HG03378 (cell line): Measurements from ENCODE around the gene GPR162.

Source experiments
- ATAC-seq: cut with Tn5 transposase; IDR thresholded peaks from one replicate; pipeline ENCODE4 v1.9.1; 2021; ENCODE audit warnings: mild to moderate bottlenecking, moderate library complexity; ENCODE audit not compliant: unreplicated experiment

The GPR162 gene

DNA sequence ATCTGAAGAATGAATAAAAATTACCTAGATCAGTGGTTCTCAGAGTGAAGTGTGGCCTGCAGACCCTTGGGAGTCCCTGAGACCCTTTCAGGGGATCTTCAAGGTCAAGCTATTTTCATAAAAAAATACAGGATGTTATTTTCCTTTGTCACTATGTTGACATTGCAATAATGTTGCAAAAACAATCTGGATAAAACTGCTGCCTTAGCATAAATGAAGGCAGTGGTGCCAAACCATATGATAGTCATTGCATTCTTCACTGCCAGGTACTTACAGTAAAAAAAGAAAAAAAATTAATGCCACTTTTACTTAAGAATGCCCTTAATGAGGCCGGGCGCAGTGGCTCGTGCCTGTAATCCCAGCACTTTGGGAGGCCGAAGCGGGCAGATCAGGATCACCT is 34.3 kb upstream of the GPR162 start:
- no peak for ATAC-seq

DNA sequence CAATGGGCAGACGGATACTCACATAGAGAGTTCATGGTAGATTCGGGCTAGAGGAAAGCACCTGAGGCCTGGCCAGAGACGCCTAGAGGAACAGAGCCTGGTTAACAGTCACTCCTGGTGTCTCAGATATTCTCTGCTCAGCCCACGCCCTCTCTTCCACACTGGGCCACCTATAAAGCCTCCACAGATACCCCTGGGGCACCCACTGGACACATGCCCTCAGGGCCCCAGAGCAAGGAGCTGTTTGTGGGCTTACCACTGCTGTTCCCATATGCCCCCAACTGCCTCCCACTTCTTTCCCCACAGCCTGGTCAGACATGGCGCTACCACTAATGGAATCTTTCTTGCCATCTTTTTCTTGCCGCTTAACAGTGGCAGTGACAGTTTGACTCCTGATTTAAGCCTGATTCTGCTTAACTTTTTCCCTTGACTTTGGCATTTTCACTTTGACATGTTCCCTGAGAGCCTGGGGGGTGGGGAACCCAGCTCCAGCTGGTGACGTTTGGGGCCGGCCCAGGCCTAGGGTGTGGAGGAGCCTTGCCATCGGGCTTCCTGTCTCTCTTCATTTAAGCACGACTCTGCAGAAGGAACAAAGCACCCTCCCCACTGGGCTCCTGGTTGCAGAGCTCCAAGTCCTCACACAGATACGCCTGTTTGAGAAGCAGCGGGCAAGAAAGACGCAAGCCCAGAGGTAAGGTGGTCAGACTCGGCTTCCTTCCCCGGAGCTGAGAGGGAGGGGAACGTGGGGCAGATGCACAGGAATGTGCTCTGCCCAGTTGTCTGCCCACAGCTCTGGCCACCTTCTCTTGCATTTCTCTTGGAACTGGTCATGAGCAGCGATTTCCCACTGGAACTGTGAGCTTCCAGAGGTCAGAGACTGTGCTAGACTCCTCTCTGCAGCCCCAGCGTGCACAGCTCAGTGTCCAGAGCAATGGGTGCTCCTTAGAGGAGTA is 32.4 kb upstream of the GPR162 start, which contains the start of gene CD4:
Gene CD4, plus strand, starts transcription at position 557 of the 953 bp plus-strand sequence. CDS start 10,611 bp downstream, outside the sequence.
- no peak for ATAC-seq

DNA sequence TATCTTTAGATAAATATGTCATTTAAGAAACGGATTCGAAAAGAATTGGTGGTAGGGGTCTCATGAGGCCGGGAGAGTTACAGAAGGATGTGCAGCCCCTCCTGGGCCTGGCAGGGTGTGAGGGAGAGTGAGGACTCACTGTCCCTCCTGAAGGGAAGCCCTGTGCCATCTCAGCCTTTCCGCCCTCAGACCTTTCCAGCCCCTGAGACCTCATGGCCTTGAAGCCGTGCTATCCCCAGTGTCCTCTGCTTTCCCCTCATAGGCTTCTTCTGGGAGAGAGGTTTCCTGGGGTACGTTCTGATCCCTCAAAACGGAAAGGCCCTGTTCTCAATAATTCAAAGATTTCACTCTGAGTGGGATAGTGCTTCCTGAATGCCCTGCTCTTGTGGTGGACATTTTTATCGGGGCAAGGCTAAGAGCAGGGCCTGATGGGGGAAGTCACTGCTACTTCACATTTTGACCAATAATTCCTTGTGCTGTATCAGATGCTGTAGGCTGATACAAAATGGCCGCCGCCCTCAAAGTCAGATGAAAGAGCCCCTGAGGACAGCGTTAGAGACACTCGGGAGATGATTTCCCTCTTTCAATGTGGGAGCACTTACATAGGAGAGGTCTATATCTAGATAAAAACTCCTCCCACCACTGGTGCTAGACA is 31.0 kb upstream of the GPR162 start:
- no peak for ATAC-seq

DNA sequence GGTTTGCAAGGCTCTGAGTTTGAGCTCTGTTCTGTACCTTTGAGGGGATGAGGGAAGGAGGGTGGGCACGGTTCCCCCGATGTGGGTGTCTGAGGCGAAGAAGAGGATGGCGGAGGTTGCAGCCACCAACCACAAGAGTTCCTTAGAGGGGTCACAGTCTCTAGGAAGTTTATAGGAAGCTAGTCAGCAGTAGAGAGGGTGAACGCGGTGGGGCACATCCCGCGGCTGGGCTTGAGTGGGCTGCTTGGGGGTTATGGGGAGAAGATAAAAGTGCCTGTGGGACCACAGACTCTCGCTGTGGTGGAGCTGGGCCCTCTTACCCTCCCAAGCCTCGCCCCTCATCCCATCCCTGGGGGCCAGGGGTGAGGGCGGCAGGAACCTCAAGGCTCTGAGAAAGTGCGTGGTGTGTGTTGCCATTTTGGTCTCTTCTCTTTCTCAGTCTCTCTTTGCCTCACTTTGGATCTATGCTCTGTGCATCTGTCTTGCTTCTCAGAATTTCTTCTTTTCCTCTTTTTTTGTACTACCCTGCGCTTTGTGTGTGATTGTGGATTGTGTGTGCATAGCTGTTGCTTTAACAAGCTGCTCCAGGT is 29.6 kb upstream of the GPR162 start:
- ATAC-seq: no peak

DNA sequence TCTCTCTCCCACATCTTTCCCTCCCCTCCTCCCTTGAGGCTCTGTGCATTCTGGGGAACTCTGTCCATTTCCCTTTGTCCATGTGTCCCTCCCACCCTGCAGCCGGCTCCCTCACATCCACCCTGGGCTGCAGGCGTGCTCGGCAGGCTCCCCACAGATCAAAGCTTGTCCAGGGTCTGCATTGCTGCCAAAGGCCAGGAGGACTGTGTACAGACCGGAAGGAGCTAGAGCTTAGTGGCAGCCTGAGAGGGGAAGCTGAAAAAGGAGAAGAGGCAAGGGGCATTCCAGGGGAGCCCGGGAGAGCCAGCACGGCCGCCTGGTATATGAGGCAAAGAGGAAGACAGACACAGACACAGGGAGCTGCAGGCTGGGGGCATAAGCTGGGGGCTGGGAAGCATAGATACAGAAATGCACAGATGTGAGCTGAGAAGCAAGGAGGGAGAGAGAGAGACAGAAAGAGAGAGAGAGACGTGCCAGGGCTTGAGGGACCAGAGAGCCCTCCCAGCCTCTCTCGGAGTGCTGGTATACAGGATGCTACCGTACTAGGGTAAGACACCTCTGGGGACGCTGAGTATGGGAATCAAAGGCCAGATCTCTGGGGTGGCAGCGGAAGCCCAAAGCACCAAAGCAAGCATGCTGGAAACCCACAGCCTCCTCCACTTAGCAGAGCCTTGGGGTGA is 29.0 kb upstream of the GPR162 start:
- no peak for ATAC-seq

DNA sequence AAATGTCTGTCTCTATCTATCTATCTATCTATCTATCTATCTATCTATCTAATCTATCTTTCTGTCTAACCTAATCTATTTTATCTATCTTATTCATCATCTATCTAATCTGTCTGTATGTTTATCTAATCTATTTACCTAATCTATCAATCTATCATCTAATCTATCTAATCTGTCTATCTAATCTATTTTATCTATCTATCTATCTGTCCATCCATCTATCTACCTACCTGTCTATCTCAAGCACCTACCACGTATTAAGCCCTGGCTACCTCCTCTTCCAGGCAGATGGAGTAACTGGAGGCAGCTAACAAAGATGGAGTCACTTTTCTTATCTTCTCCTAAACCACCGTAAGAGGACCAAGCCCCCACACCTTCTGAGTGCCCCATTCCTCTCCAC is 26.5 kb upstream of the GPR162 start:
- ATAC-seq: no peak

DNA sequence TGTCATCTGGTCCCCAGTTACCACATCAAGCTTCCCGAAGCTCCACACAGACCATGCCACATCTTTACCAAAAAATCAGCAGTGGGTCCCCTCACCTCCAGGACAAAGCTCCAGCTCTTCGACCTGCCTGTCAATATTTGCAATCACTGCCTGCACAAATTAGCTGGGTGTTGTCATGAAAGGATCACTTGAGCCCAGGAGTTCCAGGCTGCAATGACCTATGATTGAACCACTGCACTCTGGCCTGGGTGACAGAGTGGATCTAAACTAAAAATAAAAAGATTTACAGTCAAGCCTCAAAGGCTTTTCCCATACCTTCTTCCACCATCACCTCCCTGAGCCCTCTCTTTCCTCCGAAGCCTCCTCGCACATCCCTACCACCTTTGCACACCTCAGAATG is 25.0 kb upstream of the GPR162 start:
- ATAC-seq: no peak

DNA sequence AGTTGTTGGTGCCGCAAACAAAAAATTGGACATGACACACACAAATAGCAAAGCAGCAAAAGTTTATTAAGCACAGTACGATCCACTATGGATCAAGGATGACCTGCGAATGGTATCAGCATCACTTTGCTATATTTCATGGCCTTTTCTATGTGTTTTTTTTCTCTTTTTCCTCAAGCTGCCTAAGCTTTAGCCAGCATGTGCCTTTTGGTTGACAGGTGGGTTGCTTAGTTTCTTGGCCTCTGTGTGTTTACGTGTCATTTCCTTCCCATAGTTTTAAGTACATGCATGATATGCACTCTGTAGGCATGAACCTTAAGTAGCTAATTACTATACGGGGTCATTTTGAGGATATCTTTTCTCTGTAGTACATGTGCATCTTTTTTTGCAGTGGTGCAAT is 22.5 kb upstream of the GPR162 start:
- no peak for ATAC-seq

DNA sequence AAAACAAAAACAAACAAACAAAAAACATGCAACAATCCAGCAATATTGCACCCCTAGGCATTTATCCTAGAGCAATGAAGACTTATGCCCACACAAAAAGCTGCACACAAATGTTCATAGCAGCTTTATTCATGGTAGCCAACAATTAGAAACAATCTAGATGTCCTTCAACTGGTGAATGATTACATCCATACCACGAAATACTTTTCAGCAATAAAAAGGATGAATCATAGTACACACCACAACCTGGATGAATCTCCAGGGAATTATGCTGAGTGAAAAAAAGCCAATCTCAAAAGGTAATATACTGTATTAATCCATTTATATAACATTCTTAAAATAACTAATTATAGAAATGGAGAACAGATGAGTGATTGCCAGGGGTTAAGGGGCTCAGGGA is 14.5 kb upstream of the GPR162 start:
- ATAC-seq: no peak

DNA sequence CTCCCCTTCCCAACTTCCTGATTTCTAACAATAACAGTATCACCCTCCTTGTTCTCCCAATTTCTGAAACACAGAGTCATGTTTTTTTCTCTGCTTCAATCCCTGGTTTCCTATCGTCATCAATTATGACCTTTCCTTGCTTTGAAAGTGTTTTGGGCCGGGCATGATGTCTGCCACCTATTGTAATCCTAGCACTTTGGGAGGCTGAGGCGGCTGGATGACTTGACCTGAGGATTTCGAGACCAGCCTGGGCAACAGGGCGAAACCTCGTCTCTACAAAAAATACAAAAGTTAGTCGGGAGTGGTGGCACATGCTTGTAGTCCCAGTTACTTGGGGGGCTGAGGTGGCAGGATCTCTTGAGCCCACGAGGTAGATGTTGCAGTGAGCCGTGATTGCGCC is 12.6 kb upstream of the GPR162 start:
- no peak for ATAC-seq

DNA sequence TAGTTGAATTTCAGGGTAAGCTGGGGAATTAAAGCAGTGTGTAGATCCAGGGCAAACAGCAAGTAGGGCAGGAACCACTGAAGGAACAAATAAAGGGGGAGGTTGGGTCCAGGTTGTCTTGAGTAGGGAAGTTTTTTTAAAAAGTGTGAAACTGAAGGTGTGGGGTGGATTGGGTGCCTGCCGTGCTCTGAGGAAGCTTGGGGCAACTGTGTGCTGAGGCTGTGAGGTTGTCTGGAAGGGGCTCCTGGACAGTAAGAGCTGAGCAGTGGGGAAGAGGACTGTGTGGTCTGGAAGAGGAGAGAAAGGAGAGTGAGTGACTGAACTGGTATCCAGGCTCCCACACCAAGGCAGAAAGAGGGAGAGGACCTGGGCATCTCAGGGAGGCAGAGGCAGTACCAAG is 10.9 kb upstream of the GPR162 start:
- ATAC-seq: no peak

DNA sequence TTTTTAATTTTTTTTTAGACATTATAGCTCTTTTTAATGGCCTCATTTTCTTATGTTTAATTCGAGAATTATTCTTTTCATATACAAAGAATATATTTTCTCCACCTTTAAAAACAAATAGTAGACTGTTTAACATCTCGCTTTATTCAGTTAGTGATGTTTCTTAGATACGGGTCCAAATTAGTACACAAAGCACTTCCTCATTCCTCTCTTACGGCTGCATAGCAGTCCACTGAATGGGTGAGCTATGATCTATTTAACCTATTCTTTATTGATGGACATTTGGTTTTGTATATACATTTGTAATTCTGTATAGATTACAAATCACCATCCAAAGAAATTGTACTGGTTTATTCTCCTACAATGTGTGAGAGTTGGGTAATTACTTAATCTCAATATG is 8.3 kb upstream of the GPR162 start:
- no peak for ATAC-seq

DNA sequence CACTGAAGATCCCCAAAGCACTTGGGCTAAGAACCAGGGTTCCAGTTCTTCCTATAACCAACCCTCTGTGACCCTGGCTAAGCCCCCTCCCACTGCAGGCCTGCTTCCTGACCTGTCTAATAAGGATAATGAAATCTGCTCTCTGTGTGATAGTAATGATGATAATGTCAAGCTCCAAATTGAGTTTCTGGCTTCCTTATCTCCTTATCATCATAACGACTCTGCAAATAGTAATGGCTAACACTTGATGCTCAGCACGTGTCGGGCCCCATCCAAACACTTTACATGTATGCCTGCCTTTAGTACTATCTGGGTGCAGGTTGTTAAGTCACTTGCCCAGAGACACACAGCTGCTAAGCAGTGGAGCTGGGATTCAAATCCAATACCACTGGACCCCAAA is 5.0 kb upstream of the GPR162 start:
- ATAC-seq: no peak

DNA sequence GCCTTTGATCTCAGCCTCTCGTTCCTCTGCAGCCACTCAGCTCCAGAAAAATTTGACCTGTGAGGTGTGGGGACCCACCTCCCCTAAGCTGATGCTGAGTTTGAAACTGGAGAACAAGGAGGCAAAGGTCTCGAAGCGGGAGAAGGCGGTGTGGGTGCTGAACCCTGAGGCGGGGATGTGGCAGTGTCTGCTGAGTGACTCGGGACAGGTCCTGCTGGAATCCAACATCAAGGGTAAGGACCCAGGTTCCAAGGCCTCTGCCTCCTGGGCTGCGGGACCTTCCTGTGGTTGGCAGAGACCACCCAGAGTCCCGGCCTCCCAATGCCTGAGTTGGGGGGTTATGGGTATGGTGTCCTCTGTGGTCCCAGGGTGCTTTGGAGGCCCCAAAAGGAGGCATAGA is 4.5 kb upstream of the GPR162 start:
- no peak for ATAC-seq

DNA sequence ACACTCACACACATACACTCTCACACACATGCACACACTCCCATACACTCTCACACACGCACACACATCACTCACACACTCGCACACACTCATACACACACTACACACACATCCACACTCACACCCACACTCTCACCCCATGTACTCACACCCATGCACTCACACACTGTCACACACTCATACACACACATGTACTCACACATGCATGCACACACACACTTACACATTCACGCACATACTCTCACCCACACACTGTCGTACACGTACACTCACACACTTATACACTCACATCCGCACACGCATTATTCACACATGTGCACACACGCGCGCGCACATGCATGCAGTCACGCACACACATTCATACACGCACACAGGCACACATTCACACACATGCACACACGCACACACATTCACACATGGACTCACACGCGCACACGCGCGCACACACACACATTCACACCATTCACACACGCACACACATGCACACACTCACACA is 3.9 kb upstream of the GPR162 start:
- ATAC-seq: no peak

DNA sequence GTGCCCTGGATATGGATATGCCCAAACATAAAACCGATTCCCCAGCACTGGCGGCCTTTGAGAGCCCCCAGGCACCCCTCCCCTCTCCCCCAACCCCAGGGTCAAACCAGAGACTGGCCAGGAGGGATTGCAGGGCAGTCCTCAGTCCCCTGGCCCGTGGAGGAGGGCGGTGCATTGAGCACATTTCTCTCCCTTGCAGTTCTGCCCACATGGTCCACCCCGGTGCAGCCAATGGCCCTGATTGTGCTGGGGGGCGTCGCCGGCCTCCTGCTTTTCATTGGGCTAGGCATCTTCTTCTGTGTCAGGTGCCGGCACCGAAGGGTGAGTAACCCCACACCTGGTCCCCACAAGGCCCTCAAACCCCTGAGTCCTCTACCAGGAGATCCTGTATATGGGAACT is 3.4 kb upstream of the GPR162 start:
- no peak for ATAC-seq

DNA sequence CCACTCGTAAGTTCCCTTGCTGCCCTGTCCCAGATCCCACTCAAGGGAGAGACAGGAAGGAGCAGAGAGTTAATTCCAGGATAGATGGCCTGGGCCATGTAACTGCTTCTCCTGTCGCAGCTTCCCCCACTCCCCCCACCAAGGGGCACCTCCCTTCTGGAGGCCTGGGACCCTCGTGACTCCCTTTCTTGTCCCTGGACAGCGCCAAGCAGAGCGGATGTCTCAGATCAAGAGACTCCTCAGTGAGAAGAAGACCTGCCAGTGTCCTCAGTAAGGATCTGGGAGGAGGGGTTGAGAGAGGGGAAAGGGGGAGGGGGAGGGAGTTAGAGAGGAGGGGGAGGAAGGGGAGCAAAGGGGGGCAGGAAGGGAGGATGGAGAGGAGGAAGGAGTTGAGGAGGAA is 3.0 kb upstream of the GPR162 start:
- ATAC-seq: no peak

DNA sequence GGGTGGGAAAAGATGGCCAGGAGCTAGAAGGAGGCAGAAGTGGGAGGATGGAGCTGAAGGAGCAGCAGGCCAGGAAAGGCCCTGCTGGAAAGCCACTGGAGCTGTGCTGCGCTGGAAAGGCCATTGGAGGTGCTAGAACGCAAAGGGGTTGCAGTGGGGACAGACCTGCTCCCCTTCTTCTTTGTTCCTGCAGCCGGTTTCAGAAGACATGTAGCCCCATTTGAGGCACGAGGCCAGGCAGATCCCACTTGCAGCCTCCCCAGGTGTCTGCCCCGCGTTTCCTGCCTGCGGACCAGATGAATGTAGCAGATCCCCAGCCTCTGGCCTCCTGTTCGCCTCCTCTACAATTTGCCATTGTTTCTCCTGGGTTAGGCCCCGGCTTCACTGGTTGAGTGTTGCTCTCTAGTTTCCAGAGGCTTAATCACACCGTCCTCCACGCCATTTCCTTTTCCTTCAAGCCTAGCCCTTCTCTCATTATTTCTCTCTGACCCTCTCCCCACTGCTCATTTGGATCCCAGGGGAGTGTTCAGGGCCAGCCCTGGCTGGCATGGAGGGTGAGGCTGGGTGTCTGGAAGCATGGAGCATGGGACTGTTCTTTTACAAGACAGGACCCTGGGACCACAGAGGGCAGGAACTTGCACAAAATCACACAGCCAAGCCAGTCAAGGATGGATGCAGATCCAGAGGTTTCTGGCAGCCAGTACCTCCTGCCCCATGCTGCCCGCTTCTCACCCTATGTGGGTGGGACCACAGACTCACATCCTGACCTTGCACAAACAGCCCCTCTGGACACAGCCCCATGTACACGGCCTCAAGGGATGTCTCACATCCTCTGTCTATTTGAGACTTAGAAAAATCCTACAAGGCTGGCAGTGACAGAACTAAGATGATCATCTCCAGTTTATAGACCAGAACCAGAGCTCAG is 2.3 kb upstream of the GPR162 start:
- no peak for ATAC-seq

DNA sequence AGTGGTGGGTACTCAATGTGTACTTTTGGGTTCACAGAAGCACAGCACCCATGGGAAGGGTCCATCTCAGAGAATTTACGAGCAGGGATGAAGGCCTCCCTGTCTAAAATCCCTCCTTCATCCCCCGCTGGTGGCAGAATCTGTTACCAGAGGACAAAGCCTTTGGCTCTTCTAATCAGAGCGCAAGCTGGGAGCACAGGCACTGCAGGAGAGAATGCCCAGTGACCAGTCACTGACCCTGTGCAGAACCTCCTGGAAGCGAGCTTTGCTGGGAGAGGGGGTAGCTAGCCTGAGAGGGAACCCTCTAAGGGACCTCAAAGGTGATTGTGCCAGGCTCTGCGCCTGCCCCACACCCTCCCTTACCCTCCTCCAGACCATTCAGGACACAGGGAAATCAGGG is 1.5 kb upstream of the GPR162 start:
- ATAC-seq: no peak
